HepG2 (cell line): ENCODE measurements around the gene HELZ. TPM values are rescaled to one million over a fixed set of nuclear protein-coding genes. Genes with fewer than 3 reads are reported as not detected.
A peak's percentile ranks its signal among the peaks of the same experiment; 100 is the strongest.

Experiments
- BCL6 ChIP-seq: IDR thresholded peaks from 2 replicates; pipeline ENCODE4 v1.6.1; 2016; ENCODE audit warnings: missing genetic modification reagents, missing compliant biosample characterization
- CREBL2 ChIP-seq: sonication (generic); formaldehyde crosslinking; IDR thresholded peaks from 2 replicates; pipeline ENCODE4 v1.8.1; 2023; ENCODE audit warnings: missing genetic modification reagents, mild to moderate bottlenecking, borderline replicate concordance
- EEA1 ChIP-seq: sonication (generic); formaldehyde crosslinking; IDR thresholded peaks from 2 replicates; pipeline ENCODE4 v1.5.1; 2020; ENCODE audit warnings: mild to moderate bottlenecking, missing genetic modification reagents, borderline replicate concordance
- ELK4 ChIP-seq: sonication (generic); formaldehyde crosslinking; IDR thresholded peaks from 2 replicates; pipeline ENCODE4 v1.9.0; 2021; ENCODE audit warnings: missing genetic modification reagents, borderline replicate concordance
- GATA4 ChIP-seq: sonication (generic); IDR thresholded peaks from 2 replicates; pipeline ENCODE4 v1.6.1; 2016; ENCODE audit warnings: antibody characterized with exemption, low read depth, borderline replicate concordance
- HOMEZ ChIP-seq: IDR thresholded peaks from 2 replicates; pipeline ENCODE4 v1.6.1; 2016; ENCODE audit warnings: low read depth
- KAT2B ChIP-seq: fragments of 150-350 bp; IDR thresholded peaks from 2 replicates; pipeline ENCODE4 v1.6.1; 2014; ENCODE audit warnings: low read depth, low read length, borderline replicate concordance
- MIER2 ChIP-seq: IDR thresholded peaks from 2 replicates; pipeline ENCODE4 v1.6.1; 2016; ENCODE audit warnings: missing biosample characterization, missing genetic modification reagents
- RBFOX2 ChIP-seq: fragments of 200-400 bp; formaldehyde crosslinking; IDR thresholded peaks from 2 replicates; pipeline ENCODE4 v1.6.1; 2017; ENCODE audit warnings: low read depth, mild to moderate bottlenecking, low read length
- RXRA ChIP-seq: sonication (generic); formaldehyde crosslinking; IDR thresholded peaks from 2 replicates; pipeline ENCODE4 v1.5.1; 2020; ENCODE audit warnings: missing genetic modification reagents
- SMC3 ChIP-seq: IDR thresholded peaks from 2 replicates; pipeline ENCODE4 v1.6.1; 2011; ENCODE audit warnings: low read length, improper control_type of control experiment
- TCF12 ChIP-seq, 2 experiments: fragments of 450-650 bp in 1 of 2; sonication (generic) in 1 of 2; formaldehyde crosslinking in 1 of 2; IDR thresholded peaks; 2 replicates each; pipeline versions ENCODE4 v1.6.1 to v1.8.0; 2017 to 2022; ENCODE audit warnings: antibody characterized with exemption in 1 of 2, mild to moderate bottlenecking in 1 of 2, missing genetic modification reagents in 1 of 2, moderate library complexity in 1 of 2
- ZBTB21 ChIP-seq: sonication (generic); formaldehyde crosslinking; IDR thresholded peaks from 2 replicates; pipeline ENCODE4 v1.4.0; 2020; ENCODE audit warnings: missing genetic modification reagents
- ZC3H4 ChIP-seq: sonication (generic); formaldehyde crosslinking; IDR thresholded peaks from 2 replicates; pipeline ENCODE4 v1.4.0; 2020; ENCODE audit warnings: missing genetic modification reagents, borderline replicate concordance
- ZNF160 ChIP-seq: sonication (generic); formaldehyde crosslinking; IDR thresholded peaks from 2 replicates; pipeline ENCODE4 v1.8.0; 2022; ENCODE audit warnings: mild to moderate bottlenecking, inconsistent platforms, missing genetic modification reagents
- ZNF407 ChIP-seq: sonication (generic); formaldehyde crosslinking; IDR thresholded peaks from one replicate; pipeline ENCODE4 v1.5.1; 2020; ENCODE audit warnings: mild to moderate bottlenecking, missing genetic modification reagents; ENCODE audit errors: not compliant biosample characterization
- ZNF510 ChIP-seq: sonication (generic); formaldehyde crosslinking; IDR thresholded peaks from 2 replicates; pipeline ENCODE4 v1.4.0; 2020; ENCODE audit warnings: low read depth, mild to moderate bottlenecking, missing genetic modification reagents
- ZNF543 ChIP-seq: sonication (generic); formaldehyde crosslinking; IDR thresholded peaks from 2 replicates; pipeline ENCODE4 v1.4.0; 2020; ENCODE audit warnings: mild to moderate bottlenecking, missing genetic modification reagents
- polyA plus RNA-seq, 8 experiments: library from polyadenylated mRNA; depleted of rRNA in 3 of 8; stranded (reverse) in 7 of 8; unstranded in 1 of 8; fragments of >200 nt; fragmentation: Illumina TruSeq in 4 of 8; extraction: Trizol in 4 of 8; gene quantifications; 2 replicates each; pipeline versions ENCODE4 v1.2.1 to v1.2.3, GENCODE V29; 2011 to 2016; ENCODE audit warnings: low read depth in 4 of 8, missing spikeins in 1 of 8, mixed read lengths in 1 of 8; ENCODE audit not compliant: insufficient read depth in 1 of 8
- total RNA-seq, 5 experiments: library from RNA; depleted of rRNA; stranded (reverse); fragments of >200 nt; fragmentation: Illumina TruSeq; extraction: Trizol; gene quantifications; 2 replicates each; pipeline ENCODE4 v1.2.3, GENCODE V29; 2016; ENCODE audit warnings: low read depth in 1 of 5

The HELZ gene
- total and polyA plus RNA-seq, 2 of the 13 experiments (the other 11 are each of a cell fraction or from before 2014, with no cell fraction given), result 35.3 to 52.4 TPM

- TF ChIP-seq EEA1 (no peak), SMC3 (no peak), BCL6 (CRISPR knock-in tag) (no peak; the same call in 1 of the 2 replicates), GATA4 (peak; percentile 28; the same call in 1 of the 2 replicates), ELK4 (CRISPR knock-in tag) (no peak), CREBL2 (CRISPR knock-in tag) (no peak), HOMEZ (CRISPR knock-in tag) (no peak), RXRA (CRISPR knock-in tag) (peak; percentile 65; the same call in 1 of the 2 replicates), ZNF510 (CRISPR knock-in tag) (no peak), KAT2B (no peak), ZBTB21 (no peak), ZNF407 (CRISPR knock-in tag) (no peak), ZC3H4 (CRISPR knock-in tag) (no peak), MIER2 (no peak), TCF12 (IDR thresholded peaks at IDR 0.05) (no peak), TCF12 (CRISPR knock-in tag; IDR thresholded peaks at IDR 0.05) (0 out of 2 replicates have a peak, but pooled peaks have one; percentile 1), ZNF543 (CRISPR knock-in tag) (peak; percentile 16; the same call in 1 of the 2 replicates), RBFOX2 (peak; percentile 81), ZNF160 (CRISPR knock-in tag) (peak; percentile 42)
Observed at GRCh38 chr17:67245073-67245693, at the start of gene HELZ (continued).
